ENCODE results near the gene PODN.

Gene PODN

GRCh38 chr1:53110370-53111072 is 48.5 kb downstream of the PODN start:
- peak overlapping the region; percentile 9 for H3K27ac Mint-ChIP-seq
- no peaks in the 10 kb centered on the region for H3K9me3 Mint-ChIP-seq
- H3K36me3 Mint-ChIP-seq, result no peaks in the 10 kb centered on the region
- DNase-seq (ENCODE audit: low spot score in 2 of 2), result no peak
- peaks cover 32% of the 10 kb centered on the region for H3K4me1 Mint-ChIP-seq
- no peak overlapping the region for H3K4me3 Mint-ChIP-seq
- peak; percentile 62 for ATAC-seq

- DNase-seq (ENCODE audit: low spot score in 2 of 2), result no peak
- peak overlapping the region; percentile 9 for H3K27ac Mint-ChIP-seq
- H3K4me3 Mint-ChIP-seq, result no peak overlapping the region
- H3K4me1 Mint-ChIP-seq, result peaks cover 32% of the 10 kb centered on the region
- H3K9me3 Mint-ChIP-seq, result no peaks in the 10 kb centered on the region
- ATAC-seq, result peak; percentile 12
- no peaks in the 10 kb centered on the region for H3K36me3 Mint-ChIP-seq
Measured at GRCh38 chr1:53111073-53111556, 49.1 kb downstream of the PODN start.

- DNase-seq (ENCODE audit: low spot score in 2 of 2) (no peak), ATAC-seq (no peak)
- Mint-ChIP-seq H3K36me3 (no peaks in the 10 kb centered on the region), H3K4me1 (peaks cover 32% of the 10 kb centered on the region), H3K9me3 (no peaks in the 10 kb centered on the region), H3K27ac (peak overlapping the region; percentile 9), H3K4me3 (no peak overlapping the region)
Measured at GRCh38 chr1:53111693-53112092, 49.7 kb downstream of the PODN start.

- H3K36me3 Mint-ChIP-seq, result no peaks in the 10 kb centered on the region
Measured at GRCh38 chr1:53112271-53112774, 50.3 kb downstream of the PODN start.

GRCh38 chr1:53112861-53113260 is 50.8 kb downstream of the PODN start:
- no peak for DNase-seq (ENCODE audit: low spot score in 2 of 2)

More at GRCh38 chr1:53112271-53112774, 50.3 kb downstream of the PODN start:
- Mint-ChIP-seq H3K4me3 (no peak overlapping the region), H3K9me3 (no peaks in the 10 kb centered on the region), H3K4me1 (peaks cover 29% of the 10 kb centered on the region), H3K27ac (no peak overlapping the region)
- DNase-seq (ENCODE audit: low spot score in 2 of 2) (no peak), ATAC-seq (no peak)

GRCh38 chr1:53114090-53114489 is 52.1 kb downstream of the PODN start:
- peaks cover 18% of the 10 kb centered on the region for H3K4me1 Mint-ChIP-seq

More at GRCh38 chr1:53112861-53113260, 50.8 kb downstream of the PODN start:
- no peaks in the 10 kb centered on the region for H3K36me3 Mint-ChIP-seq
- no peaks in the 10 kb centered on the region for H3K9me3 Mint-ChIP-seq
- ATAC-seq, result no peak
- peaks cover 24% of the 10 kb centered on the region for H3K4me1 Mint-ChIP-seq
- H3K27ac Mint-ChIP-seq, result no peak overlapping the region
- no peak overlapping the region for H3K4me3 Mint-ChIP-seq

GRCh38 chr1:53114581-53115400 is 52.8 kb downstream of the PODN start:
- no peaks in the 10 kb centered on the region for H3K9me3 Mint-ChIP-seq
- DNase-seq (ENCODE audit: low spot score in 2 of 2) (no peak), ATAC-seq (no peak)
- H3K4me1 Mint-ChIP-seq, result peaks cover 15% of the 10 kb centered on the region
- H3K36me3 Mint-ChIP-seq, result no peaks in the 10 kb centered on the region
- H3K4me3 Mint-ChIP-seq, result no peak overlapping the region
- peak overlapping the region; percentile 78 for H3K27ac Mint-ChIP-seq

More at GRCh38 chr1:53114090-53114489, 52.1 kb downstream of the PODN start:
- H3K4me3 Mint-ChIP-seq, result no peak overlapping the region
- no peak for DNase-seq (ENCODE audit: low spot score in 2 of 2)
- H3K36me3 Mint-ChIP-seq, result no peaks in the 10 kb centered on the region
- no peak overlapping the region for H3K27ac Mint-ChIP-seq
- H3K9me3 Mint-ChIP-seq, result no peaks in the 10 kb centered on the region
- no peak for ATAC-seq

GRCh38 chr1:53115403-53116306 is 53.6 kb downstream of the PODN start:
- Mint-ChIP-seq H3K27ac (peak overlapping the region; percentile 78), H3K4me3 (no peak overlapping the region), H3K36me3 (no peaks in the 10 kb centered on the region), H3K9me3 (no peaks in the 10 kb centered on the region), H3K4me1 (peaks cover 9% of the 10 kb centered on the region)
- DNase-seq (ENCODE audit: low spot score in 2 of 2) (no peak), ATAC-seq (no peak)

GRCh38 chr1:53116307-53116810 is 54.3 kb downstream of the PODN start:
- peaks cover 6% of the 10 kb centered on the region for H3K4me1 Mint-ChIP-seq
- no peak overlapping the region for H3K4me3 Mint-ChIP-seq
- no peak overlapping the region for H3K27ac Mint-ChIP-seq
- no peaks in the 10 kb centered on the region for H3K36me3 Mint-ChIP-seq
- ATAC-seq (no peak), DNase-seq (ENCODE audit: low spot score in 2 of 2) (no peak)
- no peaks in the 10 kb centered on the region for H3K9me3 Mint-ChIP-seq

- Mint-ChIP-seq H3K4me1 (peaks cover 7% of the 10 kb centered on the region), H3K4me3 (no peak overlapping the region), H3K27ac (no peak overlapping the region), H3K9me3 (no peaks in the 10 kb centered on the region), H3K36me3 (no peaks in the 10 kb centered on the region)
- no peak for DNase-seq (ENCODE audit: low spot score in 2 of 2)
- no peak for ATAC-seq
Measured at GRCh38 chr1:53116933-53117600, 55.1 kb downstream of the PODN start.

- DNase-seq (ENCODE audit: low spot score in 2 of 2) (no peak), ATAC-seq (no peak)
- Mint-ChIP-seq H3K9me3 (no peaks in the 10 kb centered on the region), H3K4me1 (peaks cover 7% of the 10 kb centered on the region), H3K36me3 (no peaks in the 10 kb centered on the region), H3K4me3 (no peak overlapping the region), H3K27ac (no peak overlapping the region)
Measured at GRCh38 chr1:53117836-53118235, 55.8 kb downstream of the PODN start.

- Mint-ChIP-seq H3K36me3 (no peaks in the 10 kb centered on the region), H3K4me1 (peaks cover 7% of the 10 kb centered on the region), H3K4me3 (no peak overlapping the region), H3K9me3 (no peaks in the 10 kb centered on the region), H3K27ac (no peak overlapping the region)
- ATAC-seq, result no peak
- no peak for DNase-seq (ENCODE audit: low spot score in 2 of 2)
Measured at GRCh38 chr1:53120659-53121058, 58.6 kb downstream of the PODN start.

GRCh38 chr1:53121319-53122172 is 59.5 kb downstream of the PODN start:
- Mint-ChIP-seq H3K9me3 (no peaks in the 10 kb centered on the region), H3K36me3 (no peaks in the 10 kb centered on the region), H3K4me1 (peaks cover 10% of the 10 kb centered on the region), H3K27ac (no peak overlapping the region), H3K4me3 (no peak overlapping the region)
- ATAC-seq, result no peak
- no peak for DNase-seq (ENCODE audit: low spot score in 2 of 2)
